Sigmoid colon (tissue), 7 donors: Measurements from ENCODE around the gene MORN5. TPM values are rescaled to one million over a fixed set of nuclear protein-coding genes. Genes with fewer than 3 reads are reported as not detected.

Experiments
- DNase-seq: peaks from one replicate; pipeline ENCODE4 v3.0.0-alpha.2; 2019
- H3K27ac ChIP-seq, 4 donors: fragments of 200-600 bp; sonication (generic); one replicate each; pipeline ENCODE4 v1.5.1; 2016 to 2019; ENCODE audit warnings: mild to moderate bottlenecking in 1 of 4
- H3K27me3 ChIP-seq, 3 donors: fragments of 200-600 bp; sonication (generic); one replicate each; pipeline ENCODE4 v1.5.1; 2019; ENCODE audit warnings: mild to moderate bottlenecking in 1 of 3
- H3K36me3 ChIP-seq, 4 donors: fragments of 200-600 bp; sonication (generic); one replicate each; pipeline ENCODE4 v1.5.1; 2016 to 2019
- H3K4me1 ChIP-seq, 4 donors: fragments of 200-600 bp; sonication (generic); one replicate each; pipeline ENCODE4 v1.5.1; 2017 to 2019
- H3K4me3 ChIP-seq, 4 donors: fragments of 200-600 bp; sonication (generic); one replicate each; pipeline ENCODE4 v1.5.1; 2017 to 2019; ENCODE audit warnings: mild to moderate bottlenecking in 2 of 4, moderate library complexity in 1 of 4
- H3K9me3 ChIP-seq, 4 donors: fragments of 200-600 bp in 3 of 4; sonication (generic) in 3 of 4; one replicate each; pipeline versions ENCODE4 v1.5.1 to v1.6.1; 2013 to 2019
- EP300 ChIP-seq, 4 donors: sonication (generic); formaldehyde crosslinking; IDR thresholded peaks; one replicate each; pipeline ENCODE4 v1.6.1; 2017; ENCODE audit warnings: antibody characterized with exemption in 4 of 4
- POLR2A ChIP-seq, 2 donors: fragments of 450-650 bp; IDR thresholded peaks; one replicate each; pipeline ENCODE4 v1.6.1; 2016; ENCODE audit warnings: antibody characterized with exemption in 2 of 2, mild to moderate bottlenecking in 2 of 2, moderate library complexity in 2 of 2
- POLR2AphosphoS5 ChIP-seq, 4 donors: sonication (generic); formaldehyde crosslinking; IDR thresholded peaks; one replicate each; pipeline ENCODE4 v1.6.1; 2017; ENCODE audit warnings: antibody characterized with exemption in 4 of 4
- WGBS, 2 donors: extraction: QIAGEN DNeasy Blood & Tissue Kit; methylation state at CpG; one replicate each; pipeline ENCODE4 v1.1.7; 2013; 5-methylcytosine and 5-hydroxymethylcytosine counted together
- intact Hi-C: fragments of 100-400 bp; cut with DNase I; formaldehyde crosslinking; loops from one replicate; pipeline ENCODE4 v1.15.1; 2023
- polyA plus RNA-seq, 3 donors: library from polyadenylated mRNA; stranded (reverse); fragments of 200-250 nt; gene quantifications; one replicate each; pipeline ENCODE4 v1.2.3, GENCODE V29; 2013
- total RNA-seq, 4 donors: library from RNA; depleted of rRNA; stranded (reverse); fragments of >200 nt; gene quantifications; one replicate each; pipeline ENCODE4 v1.1.0, GENCODE V29; 2016
- TF ChIP-seq, protein P1 (sequence below), 4 experiments: fragments of 450-650 bp in 3 of 4; fragments of 200-600 bp in 1 of 4; IDR thresholded peaks; one replicate each; pipeline ENCODE4 v1.5.1; 2016 to 2019; ENCODE audit warnings: antibody characterized with exemption in 4 of 4, mild to moderate bottlenecking in 3 of 4, moderate library complexity in 2 of 4
- donor health status: healthy with polysubstance abuse.
- donor health status: Bipolar disorder and iron deficiency.
- donor health status: healthy.

The MORN5 gene
- total and polyA plus RNA-seq, 7 donors, result 2.4 to 45.7 (median 30.3) TPM; not detected in 1

DNA sequence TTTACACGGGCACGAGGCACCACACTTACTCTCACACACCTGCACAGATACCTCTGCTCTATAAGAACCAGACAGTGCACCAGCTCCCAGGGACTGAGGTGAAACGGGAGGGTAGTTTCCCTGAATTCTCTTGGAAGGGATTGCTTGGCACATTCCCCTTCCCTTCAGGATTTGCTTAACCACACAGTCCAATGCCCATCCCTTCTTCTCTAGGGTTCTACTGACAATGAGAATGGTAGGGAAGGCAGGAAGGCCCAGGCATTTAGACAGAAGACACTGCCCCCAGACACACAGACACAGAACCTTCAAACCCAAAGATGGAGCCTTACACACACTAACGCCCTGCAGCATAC is 69.8 kb downstream of the MORN5 start:
- DNase-seq, result no peak
- Histone ChIP-seq H3K27ac (no peak overlapping the region), H3K9me3 (no peaks in the 10 kb centered on the region), H3K36me3 (no peaks in the 10 kb centered on the region), H3K4me3 (no peak overlapping the region), H3K4me1 (peaks cover 0 to 41% (median 38%) of the 10 kb centered on the region in 4 donors), H3K27me3 (peaks cover 40 to 70% (median 69%) of the 10 kb centered on the region in 3 donors)
- 21 to 62% methylated on average over 4 of the region's 4 CpGs for WGBS, 2 donors
- intact Hi-C loops, result loop anchor here (2.0 kb wide), 1 partner anchor 49 kb away; no protein-coding TSS in a partner anchor
- TF ChIP-seq EP300 (IDR thresholded peaks at IDR 0.05) (no peak), POLR2AphosphoS5 (IDR thresholded peaks at IDR 0.05) (no peak), POLR2A (IDR thresholded peaks at IDR 0.05) (no peak)
- TF ChIP-seq, protein P1, sequence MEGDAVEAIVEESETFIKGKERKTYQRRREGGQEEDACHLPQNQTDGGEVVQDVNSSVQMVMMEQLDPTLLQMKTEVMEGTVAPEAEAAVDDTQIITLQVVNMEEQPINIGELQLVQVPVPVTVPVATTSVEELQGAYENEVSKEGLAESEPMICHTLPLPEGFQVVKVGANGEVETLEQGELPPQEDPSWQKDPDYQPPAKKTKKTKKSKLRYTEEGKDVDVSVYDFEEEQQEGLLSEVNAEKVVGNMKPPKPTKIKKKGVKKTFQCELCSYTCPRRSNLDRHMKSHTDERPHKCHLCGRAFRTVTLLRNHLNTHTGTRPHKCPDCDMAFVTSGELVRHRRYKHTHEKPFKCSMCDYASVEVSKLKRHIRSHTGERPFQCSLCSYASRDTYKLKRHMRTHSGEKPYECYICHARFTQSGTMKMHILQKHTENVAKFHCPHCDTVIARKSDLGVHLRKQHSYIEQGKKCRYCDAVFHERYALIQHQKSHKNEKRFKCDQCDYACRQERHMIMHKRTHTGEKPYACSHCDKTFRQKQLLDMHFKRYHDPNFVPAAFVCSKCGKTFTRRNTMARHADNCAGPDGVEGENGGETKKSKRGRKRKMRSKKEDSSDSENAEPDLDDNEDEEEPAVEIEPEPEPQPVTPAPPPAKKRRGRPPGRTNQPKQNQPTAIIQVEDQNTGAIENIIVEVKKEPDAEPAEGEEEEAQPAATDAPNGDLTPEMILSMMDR (IDR thresholded peaks at IDR 0.05), result no peak

DNA sequence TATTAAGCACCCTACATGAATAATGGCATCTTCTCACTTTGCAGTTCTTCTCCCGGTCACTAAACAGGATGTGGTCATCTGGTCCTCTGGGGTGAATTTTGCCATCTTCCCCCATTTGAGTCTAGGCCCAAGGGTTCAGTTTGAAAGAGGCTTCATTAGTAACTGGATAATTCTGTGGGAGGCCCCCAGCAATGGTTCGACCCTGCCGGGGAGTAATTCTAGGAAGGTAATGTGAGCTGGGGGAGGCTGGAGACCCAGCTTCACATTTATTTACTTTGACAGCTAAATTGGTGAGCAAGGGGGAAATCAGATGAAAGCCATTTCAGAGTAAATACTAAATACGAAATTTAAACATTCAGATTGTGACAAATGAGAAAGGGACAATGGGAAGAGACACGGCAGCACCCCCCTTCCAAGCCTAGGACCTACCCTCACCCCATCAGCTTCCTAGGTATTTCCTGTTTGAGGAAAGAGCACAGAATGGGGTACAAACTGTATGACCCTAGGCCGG is 73.1 kb downstream of the MORN5 start:
- TF ChIP-seq POLR2AphosphoS5 (IDR thresholded peaks at IDR 0.05), result no peak
- TF ChIP-seq POLR2A (IDR thresholded peaks at IDR 0.05), result no peak
- H3K27me3 ChIP-seq, result peaks cover 16 to 36% (median 35%) of the 10 kb centered on the region in 3 donors
- WGBS, 2 donors, result 82 to 87% methylated on average over 6 of the region's 6 CpGs
- no peaks in the 10 kb centered on the region for H3K9me3 ChIP-seq
- no peak for DNase-seq
- H3K36me3 ChIP-seq, result no peaks in the 10 kb centered on the region
- intact Hi-C loops, result no loop called here
- H3K27ac ChIP-seq, result no peak overlapping the region
- H3K4me1 ChIP-seq, result peaks cover 0 to 14% (median 13%) of the 10 kb centered on the region in 4 donors
- H3K4me3 ChIP-seq, result no peak overlapping the region

DNA sequence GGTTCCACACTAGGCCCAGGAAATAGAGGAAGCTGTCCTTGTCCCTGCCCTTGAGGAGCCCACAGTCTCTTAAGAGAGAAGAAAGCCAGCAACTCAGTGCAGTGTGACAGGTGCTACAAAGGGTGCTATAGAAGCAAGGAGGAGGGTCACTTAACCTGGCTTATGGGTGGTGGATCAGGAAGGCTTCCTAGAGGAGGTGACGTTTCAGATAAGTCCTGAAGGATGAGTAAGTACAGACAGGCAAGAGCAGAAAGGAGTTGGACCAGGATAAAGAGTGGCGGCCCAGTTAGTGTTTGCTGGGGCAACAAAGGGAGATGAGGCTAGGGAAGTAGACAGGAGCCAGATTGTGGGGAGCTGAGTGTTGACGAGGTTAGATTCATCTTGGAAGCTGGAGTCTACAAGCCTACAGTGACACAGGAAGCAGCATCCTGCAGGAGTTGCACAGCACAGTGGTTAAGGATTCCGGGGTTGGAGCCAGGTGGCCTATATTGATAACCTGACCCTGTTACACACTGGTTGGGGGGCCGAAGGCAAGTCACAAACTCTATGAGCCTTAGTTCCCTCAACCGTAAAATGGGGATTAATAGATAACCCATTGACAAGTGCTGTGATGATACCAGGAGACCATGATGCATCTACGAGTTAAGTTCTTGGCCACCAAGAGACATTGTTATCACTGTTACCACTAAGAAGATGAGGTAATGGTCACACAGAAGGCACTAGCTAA is 74.5 kb downstream of the MORN5 start:
- Histone ChIP-seq H3K4me3 (no peak overlapping the region), H3K27me3 (peaks cover 4 to 22% (median 22%) of the 10 kb centered on the region in 3 donors), H3K4me1 (peaks cover 0 to under 1% (median under 1%) of the 10 kb centered on the region in 4 donors), H3K27ac (no peak overlapping the region), H3K36me3 (peaks cover 0 to 9% (median 0%) of the 10 kb centered on the region in 4 donors), H3K9me3 (no peaks in the 10 kb centered on the region)
- TF ChIP-seq POLR2A (IDR thresholded peaks at IDR 0.05), result no peak
- TF ChIP-seq EP300 (IDR thresholded peaks at IDR 0.05), result no peak
- TF ChIP-seq, protein P1 (IDR thresholded peaks at IDR 0.05), result no peak
- no peak for TF ChIP-seq POLR2AphosphoS5 (IDR thresholded peaks at IDR 0.05)
- no peak for DNase-seq
- WGBS, 2 donors, result 80 to 86% methylated on average over 7 of the region's 7 CpGs
- intact Hi-C loops, result no loop called here

DNA sequence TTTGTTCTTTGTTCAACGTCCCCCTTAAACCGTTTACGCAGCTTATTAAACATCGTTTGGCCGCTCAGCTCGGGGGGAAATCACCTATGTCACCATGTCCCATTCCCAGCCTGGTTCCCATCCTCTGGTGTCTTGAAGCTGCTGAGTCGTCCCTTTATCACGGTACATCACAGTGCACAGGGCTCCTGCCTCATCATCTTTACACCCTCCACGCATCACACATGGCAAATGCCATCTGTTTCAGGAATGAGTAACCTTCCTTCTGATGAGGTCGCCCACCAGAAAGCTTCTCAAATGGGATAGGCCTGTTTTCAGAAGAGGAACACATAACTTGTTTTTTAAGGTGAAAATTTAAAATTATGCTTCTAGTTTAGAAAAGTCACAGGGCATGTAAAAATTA is 77.0 kb downstream of the MORN5 start:
- no peak for TF ChIP-seq EP300 (IDR thresholded peaks at IDR 0.05)
- no peak for TF ChIP-seq POLR2AphosphoS5 (IDR thresholded peaks at IDR 0.05)
- TF ChIP-seq POLR2A (IDR thresholded peaks at IDR 0.05), result no peak
- TF ChIP-seq, protein P1 (IDR thresholded peaks at IDR 0.05), result no peak
- no peaks in the 10 kb centered on the region for H3K4me1 ChIP-seq
- peaks cover 0 to 4% (median 0%) of the 10 kb centered on the region in 3 donors for H3K27me3 ChIP-seq
- H3K4me3 ChIP-seq, result no peak overlapping the region
- DNase-seq, result no peak
- H3K27ac ChIP-seq, result no peak overlapping the region
- 77 to 79% methylated on average over 10 of the region's 10 CpGs for WGBS, 2 donors
- H3K36me3 ChIP-seq, result peaks cover 0 to 26% (median 5%) of the 10 kb centered on the region in 4 donors
- intact Hi-C loops, result no loop called here
- H3K9me3 ChIP-seq, result no peaks in the 10 kb centered on the region

DNA sequence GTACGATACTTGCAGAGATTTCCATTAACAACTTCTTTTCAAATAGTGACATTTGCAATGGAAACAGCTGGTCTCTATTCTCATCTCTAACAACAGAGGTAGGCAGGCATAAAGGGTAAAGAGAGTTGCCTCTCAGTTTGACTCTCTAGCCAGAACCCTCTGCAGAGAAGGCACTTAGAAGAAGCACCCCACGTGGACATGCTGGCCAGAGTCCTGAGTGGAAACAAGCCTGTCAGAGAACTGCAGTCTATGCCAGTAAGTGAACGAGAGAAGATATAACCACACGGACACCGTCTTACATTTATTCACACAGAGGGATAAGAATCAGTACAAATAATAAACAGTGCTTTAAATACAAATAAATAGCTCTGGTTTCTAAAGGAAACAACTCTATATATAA is 80.0 kb downstream of the MORN5 start:
- H3K27ac ChIP-seq, result no peak overlapping the region
- H3K9me3 ChIP-seq, result no peaks in the 10 kb centered on the region
- H3K4me3 ChIP-seq, result no peak overlapping the region
- H3K4me1 ChIP-seq, result no peaks in the 10 kb centered on the region
- H3K27me3 ChIP-seq, result no peaks in the 10 kb centered on the region
- TF ChIP-seq POLR2AphosphoS5 (IDR thresholded peaks at IDR 0.05), result no peak
- TF ChIP-seq, protein P1 (IDR thresholded peaks at IDR 0.05), result no peak
- no peak for TF ChIP-seq EP300 (IDR thresholded peaks at IDR 0.05)
- TF ChIP-seq POLR2A (IDR thresholded peaks at IDR 0.05), result no peak
- 83 to 85% methylated on average over 5 of the region's 5 CpGs for WGBS, 2 donors
- H3K36me3 ChIP-seq, result peaks cover 0 to 56% (median 30%) of the 10 kb centered on the region in 4 donors
- no peak for DNase-seq
- intact Hi-C loops, result no loop called here
